ENCODE results near the gene CDKN1C.

CDKN1C gene

DNA sequence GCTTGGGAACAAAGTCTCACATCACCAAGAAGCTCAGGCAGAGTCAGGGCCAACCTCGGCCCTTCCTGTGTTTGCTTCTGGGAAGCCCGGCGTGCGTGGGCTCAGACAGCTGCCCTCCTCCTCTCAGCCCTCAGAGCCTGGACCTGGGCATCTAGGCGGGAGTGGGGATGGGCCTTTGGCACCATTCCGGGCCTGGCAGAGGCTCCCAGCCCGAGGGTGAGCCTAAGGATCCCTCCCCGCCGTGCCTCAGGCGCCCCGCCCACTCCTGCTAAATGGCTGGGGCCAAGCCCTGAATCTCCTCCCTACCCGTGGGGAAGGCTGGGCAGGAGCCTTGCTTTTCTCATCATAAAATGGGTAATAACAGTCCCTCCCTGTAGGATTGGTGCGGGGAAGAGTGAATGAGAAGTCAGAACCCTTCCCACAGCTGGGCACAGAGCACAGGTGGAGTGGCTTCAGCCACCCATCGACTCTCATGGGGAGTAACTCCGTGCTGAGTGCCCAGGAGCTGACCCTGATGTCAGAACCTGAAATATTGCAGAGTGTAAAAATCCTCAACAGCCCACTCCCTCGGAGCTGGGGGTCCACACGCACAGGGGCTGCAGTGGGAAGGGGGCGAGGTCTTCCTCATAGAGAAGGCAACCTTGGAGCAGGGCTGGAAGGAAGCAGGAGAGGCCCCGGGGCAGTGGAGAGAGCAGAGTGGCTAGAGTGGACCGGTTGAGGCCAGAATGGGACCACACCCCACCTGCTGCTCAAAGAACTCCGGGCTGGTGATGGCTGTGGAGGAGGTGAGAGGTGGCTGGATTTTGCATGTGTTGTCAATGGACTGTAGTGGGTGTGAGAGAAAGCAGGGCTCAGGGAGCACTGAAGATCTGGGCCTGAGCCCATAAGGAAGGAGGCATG, 18.8 kb upstream of the CDKN1C start:
- no peak for DNase-seq

DNA sequence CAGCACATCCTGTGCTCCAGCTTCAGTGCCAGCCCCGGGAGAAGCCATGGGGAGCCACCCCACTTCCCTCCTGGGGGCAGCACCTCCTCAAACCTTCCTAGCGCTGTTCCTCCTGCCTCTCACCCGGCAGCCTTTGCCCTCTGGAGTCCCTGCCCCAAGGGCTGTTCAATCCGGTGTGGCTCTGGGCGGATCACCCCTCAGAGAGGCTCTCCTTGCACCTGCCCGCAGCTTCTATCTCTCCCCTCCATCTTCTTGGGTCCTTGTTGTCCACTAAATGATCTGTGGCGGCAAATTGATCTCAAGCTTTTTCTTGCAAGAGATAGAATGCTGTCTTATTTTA, 18.1 kb upstream of the CDKN1C start:
- DNase-seq, result no peak

DNA sequence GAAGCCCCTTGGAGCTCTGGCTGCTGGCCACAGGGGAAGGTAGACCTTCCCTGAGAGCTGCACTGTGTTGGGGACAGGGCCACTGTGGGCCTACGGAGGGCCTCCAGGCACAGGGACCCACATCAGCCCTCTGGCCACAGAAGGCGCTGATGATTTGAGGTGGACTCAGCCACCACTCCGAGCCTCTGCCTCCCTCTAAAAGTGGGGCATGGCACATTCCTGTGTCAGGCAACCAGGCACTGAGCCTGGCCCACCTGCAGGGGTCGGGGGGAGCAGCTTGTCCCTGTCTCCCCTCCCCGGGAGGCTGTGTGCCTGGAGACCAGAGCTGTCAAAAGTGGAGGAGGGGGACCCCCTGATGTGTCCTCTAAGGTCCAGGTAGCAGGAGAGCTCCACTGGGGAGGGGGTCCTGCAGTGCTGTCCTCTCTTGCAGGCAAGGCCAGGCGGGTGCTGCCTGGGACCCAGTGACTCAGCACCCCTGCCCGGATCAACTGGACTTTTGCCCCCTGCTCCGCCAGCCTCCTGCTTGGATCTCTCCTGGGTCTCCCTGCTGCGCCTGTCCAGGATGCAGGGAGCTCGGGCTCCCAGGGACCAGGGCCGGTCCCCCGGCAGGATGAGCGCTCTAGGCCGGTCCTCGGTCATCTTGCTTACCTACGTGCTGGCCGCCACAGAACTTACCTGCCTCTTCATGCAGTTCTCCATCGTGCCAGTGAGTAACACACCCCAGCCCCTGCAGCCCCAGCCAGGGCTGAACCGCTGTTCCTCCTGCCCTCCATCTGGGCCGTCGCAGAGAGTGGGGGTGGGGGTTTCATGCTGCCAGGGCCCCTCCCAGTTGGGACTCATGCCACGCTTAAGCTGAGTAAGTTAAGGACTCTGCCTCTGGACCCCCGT, 17.5 kb upstream of the CDKN1C start:
- DNase-seq, result no peak

DNA sequence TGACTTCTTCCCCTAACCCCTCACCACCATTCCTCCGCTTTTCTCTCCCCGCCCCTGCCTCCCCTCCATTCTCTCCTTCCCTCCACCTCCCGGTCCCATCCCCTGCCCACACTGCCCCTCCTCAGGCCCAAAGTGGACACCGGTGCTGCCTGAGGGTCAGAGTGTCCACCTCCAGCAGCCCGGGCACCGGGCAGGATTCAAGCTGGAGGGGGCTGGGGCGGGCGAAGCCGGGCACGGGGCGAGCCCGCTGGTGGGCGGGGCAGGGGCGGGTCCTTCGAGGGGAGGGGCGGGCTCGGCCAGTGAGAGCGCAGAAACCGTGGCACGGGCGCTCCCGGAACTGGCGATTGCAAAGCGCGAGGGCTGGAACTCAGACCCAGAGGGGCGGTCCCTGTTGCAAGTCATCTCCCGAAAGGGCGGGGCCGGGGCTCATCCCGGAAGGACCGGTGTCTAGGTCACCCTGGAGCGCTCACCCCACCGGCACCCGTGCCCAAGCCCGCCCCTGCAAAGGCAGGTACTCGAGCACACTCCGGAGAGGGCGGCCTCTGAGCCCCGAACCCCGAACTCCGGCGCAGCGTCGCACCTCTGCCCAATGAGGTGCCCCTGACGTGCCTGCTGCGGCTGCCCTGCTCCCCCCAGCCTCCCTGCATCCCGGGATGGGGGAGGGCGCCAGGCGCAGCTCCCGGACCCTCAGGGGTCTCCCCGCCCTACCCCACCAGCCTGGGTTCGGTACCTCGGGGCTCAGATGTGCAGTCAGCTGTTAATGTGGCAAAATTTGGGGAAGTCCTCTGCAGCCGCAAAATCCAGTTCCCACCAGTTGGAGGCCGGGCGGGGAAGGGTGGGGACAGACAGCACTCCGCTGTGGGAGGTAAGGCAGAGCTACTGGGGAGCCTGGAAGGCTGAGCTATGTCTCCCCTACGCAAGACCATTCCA, 16.5 kb upstream of the CDKN1C start:
- DNase-seq, result peak; percentile 91

DNA sequence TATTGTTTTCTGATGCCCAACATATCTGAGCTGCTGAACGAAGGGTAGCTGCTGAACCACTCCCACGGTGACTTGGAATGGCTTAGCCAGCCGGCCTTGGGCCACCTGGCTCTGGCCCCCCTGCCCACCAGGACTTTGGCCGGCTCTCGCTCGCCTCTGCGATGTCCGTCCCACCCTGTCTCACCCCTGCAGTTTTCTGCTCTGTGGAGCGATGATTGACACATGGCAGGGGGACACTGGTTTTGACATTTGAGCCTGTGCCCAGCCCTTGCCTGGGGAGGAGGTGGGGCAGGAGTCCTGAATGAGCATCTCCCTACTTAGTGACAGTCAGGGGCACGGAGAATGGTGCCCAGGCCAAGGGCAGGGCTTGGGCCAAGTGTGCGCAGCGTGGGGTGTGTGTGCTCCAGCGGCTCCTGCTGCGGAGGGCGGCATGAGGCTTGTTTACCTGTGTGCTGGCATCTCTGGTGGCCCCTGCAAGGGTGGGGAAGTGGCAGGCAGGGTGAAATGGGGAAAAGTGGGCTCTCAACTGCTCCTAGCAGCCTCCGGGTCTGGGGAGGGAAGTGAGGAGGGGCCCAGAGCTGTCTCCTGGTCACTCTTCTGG, 15.7 kb upstream of the CDKN1C start:
- DNase-seq, result no peak

DNA sequence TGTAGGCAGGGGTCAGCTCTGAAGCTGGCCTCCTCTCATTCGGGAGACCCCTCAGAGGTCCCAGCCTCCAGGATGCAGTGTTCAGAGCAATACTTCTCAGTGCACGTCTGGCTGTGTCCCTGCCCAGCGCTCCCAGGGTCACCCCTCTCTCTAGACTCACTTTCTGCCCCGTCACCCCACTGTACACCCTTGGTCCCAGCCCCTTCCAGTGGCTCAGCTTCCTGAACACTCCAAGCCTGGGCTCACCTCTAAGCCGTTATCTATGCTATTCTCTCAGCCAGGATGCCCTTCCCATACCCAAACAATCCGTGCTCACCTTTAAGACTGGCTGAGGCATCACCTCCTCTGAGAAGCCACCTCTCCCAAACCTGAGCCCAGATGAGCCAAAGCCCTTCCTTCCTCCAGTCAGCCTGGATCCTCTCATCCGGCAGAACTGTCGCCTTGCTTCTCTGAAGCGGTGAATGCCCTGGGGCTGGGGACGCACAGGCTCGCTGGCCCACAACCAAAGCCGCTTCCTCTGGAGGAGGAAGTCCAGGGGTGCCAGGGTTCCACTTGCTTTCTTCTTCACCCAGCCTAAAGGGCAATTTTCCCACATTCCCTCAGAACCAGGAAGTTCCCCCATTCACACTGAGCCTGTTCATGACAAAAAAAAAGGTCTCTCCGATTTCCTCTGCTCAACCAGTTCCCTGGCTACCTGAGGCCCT, 13.7 kb upstream of the CDKN1C start:
- no peak for DNase-seq

DNA sequence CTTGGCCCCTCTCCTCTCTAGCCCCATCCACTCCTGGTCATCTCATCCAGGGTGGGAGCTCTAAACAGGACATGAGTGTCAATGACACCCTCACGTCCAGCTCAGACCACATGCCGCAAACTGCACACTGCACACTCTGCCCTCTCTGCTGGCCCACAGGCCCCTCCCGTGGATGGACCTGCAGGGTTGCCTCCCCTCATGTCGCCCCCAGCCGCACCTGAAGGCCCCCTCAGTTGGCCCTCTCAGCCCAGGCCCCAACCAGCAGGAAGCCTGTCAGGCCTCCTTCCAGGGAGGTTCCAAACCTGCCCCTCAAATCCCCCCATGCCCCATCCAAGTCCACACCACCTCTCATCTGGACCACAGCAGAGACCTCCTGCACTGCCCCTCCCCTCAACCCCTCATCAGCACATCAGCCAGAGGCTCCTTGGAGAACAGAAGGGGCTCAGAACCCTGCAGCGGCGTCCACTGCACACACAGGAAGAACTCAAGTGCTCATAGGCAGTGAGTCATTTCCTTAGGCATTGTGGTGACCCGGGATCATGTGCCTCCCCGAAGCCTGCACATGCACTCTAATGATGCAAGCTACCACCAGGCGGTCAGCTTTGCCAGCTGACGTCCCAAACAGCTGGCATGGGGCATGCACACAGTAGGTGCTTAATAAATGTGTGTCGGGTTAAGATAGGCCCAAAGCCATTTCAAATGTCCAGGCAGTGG, 12.9 kb upstream of the CDKN1C start:
- peak; percentile 71 for DNase-seq

DNA sequence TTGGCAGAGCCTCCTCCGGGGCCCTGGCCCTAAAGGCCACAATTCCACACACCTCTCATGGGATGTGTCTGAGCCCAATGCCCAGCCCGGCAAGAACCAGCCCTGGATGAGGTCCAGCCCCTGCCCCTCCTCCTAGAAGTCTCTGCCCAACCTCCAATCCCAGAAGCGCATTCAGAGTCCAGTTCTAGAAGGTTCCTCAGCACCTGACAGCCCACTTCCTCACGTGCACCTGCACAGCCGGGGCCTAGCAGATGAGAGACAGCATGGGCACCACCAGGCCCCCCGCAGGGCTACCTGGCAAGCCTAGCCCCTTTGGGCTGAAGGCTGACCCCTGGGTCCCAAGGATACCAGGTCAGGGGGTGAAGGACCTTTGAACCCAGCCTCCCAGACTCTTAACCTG, 11.5 kb upstream of the CDKN1C start:
- DNase-seq, result no peak

DNA sequence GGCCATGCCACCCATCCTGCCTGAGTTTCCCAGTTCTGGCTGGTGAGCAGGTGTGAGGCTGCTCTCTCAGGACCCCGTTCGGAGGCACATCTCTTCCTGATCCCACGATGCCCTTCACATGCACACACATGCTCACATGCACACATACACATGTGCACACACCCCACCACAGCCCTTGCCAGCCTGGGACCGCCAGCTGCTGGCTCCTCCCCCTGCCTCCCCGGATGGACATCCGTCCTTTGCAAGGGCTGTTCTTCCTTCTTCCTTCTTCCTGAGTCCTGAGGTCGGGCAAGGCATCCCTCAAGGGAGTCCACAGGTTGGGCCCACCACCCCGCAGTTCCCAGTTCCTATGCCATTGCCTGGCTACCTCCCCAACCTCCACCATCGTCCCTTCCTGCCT, 10.5 kb upstream of the CDKN1C start:
- no peak for DNase-seq

DNA sequence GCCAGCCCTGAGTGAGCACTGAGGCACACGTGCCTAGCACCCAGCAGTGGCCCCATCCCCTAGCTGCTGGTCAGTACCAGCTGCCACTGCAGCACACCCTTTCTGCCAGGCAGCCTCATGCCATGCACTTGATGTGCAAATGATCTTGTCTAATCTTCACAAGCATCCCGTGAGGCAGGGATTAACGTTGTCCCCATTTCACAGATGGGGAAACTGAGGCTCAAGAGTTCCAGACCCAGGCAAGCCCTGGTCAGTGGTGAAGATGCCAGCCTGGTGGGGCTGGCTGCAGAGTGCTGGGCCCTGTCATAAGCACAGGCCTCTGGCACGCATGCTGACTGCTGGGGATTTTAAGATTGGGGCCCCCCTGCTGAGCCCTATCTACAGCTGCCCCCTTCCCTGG, 8.4 kb upstream of the CDKN1C start:
- no peak for DNase-seq

DNA sequence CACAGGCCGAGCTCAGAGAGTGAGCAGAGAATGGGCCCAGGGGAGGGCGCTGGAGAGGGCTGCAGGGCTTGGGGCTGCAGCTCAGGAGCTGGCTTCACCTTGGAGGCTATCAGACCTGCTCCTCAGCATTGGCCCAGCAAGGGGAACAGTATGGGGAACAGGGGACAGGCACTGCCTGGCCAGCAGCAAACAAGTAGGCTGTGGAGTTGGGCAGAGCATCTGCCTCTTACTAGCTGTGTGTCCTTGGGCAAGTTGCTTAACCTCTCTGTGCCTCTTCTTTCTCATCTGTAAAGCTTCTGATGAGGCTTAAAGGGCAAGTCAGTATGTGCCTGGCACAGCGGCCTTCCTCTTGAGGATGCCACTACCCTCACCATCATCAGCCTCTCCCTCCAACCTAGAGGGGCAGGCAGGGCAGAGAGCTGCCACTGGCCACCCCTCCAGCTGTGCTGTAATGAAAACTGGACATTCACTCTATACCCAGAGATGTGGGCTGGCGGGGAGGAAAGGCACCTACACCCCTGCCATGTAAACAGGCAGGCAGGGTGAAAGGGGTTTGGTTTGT, 7.5 kb upstream of the CDKN1C start:
- DNase-seq, result no peak

DNA sequence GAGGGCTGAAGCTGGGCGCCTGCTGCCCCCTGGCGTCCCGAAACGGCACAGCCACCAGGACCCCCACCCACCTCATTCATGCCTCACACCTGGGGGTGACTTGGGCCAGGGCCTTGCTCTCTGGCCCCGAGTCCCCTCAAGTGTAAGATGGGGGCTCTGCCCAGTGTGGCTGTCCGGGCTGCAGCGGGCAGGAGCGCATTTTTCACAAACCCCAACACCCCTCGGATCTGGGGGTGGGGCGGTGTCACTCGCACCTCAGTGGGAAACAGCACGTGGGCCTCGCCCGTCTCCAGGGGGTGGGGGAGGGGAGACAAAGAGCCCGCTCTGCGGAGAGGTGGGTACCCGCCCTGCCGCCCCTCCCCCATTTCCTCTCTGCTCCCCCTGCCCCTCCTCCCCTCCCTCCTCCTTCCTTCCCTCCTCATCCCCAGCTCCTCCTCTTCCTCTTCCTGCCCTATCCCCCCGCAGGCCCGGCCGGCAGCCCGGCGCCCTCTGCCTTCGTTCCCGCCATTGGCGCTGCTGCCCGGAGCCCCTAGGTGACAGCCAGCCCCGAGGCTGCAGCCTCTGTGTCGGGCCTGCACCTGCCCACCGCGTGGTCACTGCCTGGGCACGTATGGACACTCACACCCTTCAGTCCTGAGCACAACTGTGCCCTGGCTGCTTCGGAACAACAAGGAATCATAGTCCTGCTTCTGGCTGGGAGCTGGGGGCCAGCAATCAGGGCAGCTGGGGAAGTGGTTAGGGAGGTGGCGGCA, 6.8 kb upstream of the CDKN1C start:
- DNase-seq, result no peak

DNA sequence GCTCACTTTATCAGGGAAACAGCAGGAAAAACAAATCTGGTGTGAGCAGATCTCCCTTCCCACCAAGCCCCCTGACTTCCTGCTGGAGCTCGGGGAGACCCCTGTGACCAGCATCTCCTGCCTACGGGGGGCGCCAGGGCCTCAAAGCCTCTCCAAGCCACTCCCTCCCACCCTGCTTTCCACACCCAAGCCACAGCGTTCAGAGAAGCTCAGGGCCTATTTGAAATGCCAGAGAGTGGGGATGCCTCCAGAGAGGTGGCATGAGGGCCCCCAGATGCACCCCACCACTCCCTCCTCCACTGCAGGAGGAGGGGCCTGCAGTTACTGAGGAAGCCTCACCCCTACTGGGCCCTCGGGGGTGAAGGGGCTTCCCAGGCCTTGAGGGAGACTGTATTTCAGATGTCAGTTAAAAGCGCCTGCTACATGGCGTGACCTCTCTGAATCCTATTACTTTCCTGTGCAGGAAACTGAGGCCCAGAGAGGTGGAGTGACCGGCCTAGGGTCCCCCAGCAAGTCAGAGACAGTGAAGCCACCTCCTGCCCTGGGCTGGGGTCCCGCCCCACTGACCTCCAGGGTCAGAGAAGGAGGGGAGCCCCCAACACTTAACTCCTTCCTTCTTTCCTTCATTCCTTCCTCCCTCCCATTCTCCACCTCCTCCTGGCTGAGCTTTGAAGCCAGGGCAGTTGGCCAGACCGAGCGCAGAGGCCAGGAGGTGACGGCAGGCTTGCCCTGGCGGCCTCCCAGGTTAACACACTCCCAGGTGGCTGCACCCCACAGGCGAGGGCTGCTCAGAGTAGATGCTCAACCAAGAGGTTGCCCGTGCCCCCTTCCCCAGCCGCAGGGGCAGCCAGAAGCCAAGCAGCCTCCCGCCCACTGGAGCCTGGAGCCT, 6.0 kb upstream of the CDKN1C start:
- no peak for DNase-seq

DNA sequence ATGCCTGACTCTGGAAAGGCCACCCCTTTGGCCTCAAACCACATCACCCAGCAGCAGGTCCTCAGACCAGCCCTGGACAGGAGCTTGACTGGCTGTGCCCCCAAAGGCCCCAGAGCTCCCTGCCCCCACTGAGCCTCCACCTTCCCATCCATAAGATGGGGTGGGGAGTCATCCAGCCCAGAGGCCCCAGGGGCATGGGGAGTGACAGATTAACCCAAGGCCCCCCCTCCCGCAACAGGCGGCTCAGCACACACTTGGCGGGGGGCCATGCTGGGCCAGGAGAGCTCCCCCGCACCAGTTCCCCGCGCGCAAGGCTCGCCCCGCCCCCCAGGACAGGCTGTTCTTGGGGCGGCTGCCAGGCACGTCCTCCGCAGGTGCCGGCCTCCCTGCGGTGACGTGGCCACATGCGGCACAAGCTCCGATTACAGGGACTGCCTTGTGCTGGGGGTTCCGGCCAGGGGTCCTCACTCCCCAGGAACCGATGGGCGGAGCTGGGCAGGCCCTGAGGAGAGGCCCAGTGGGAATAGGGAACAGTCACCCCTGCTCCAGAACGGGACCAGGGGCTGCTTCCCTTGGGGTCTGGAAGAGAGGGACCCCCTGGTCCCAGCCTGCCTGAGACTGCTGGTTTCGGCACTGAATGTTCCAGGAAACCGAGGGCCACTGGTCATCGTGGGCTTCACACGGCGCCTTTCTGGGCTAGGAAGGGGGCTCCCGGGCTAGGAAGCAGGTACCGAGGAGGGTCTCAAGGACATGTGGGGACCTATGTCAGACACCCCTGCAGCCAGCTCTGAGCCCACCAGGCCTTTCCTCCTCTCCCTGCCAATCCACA, 5.1 kb upstream of the CDKN1C start:
- DNase-seq, result no peak

DNA sequence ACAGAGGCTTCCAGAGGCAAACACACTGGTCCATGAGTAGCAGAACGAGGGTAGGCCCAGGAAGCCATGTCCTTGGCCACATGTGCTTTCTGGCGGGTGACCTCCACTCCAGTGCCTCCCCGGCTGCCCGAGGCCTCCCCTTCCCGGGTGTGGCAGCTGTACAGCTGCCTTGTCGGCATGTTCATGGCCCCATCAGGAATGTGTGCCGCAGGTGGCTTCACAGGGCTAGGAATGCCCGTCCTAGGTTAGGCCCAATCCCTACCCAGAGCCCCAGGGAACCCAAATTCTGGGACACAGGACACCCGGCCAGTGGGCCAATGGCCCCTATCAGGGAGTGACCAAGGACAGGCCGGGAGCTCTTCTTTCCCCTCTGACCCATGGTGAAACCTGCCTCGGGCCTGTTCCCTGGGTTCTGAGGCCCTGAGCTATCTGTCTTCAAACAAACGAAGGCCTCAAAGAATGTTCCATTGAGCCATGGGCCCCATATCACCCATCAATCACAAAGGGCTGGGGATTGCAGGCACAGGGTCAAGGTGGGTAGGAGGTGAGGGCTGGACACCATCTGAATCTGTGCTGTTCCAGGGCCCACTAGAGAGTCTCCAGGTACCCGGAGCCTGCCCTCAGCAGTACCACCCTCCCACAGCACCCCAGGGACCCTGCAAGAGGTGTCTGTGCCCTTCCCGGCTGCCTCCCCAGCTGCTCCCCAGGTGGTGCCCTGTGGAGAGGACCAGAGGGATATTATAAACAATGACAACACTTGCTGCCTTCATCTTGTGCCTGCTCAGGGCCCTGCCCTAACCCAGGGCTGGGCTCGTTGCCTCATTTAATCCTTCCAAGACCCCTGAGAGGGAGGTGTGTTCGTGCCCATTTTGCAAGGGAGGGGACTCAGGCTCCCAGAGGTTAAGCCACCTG, 4.0 kb upstream of the CDKN1C start:
- DNase-seq, result no peak

DNA sequence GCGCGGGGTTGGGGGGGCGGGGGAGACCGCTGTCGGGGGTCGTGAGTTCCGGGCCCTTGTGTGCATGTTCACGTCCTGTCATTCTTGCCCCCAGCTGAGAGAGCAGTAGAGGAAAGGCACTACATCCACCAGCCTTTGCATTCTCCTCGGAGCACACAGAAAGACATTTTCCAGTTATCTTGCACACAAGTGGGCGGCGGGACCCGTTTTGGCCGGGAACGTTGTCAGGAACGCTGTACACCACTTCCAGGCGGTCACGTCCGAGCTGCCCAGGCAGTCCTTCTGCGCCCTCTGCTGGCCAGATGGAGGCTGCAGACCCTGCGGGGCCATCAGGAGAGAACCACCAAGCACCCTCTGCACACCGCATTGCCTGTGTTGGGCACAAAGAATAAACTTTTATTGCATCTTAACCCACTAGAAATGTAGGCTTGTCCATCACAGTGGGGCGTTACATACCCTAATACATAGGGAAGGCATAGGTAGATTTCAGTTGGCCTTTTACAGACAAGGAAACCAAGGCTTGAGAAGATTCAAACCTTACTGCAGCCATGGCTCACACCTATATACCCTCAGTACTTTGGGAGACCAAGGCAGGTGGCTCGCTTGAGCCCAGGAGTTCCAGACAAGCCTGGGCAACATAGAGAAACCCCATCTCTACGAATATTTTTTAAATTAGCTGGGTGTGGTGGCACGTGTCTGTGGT, 2.8 kb upstream of the CDKN1C start:
- peak; percentile 66 for DNase-seq
